ENCODE measurements around the gene RCBTB2.
"Not testable (repeated sequence)": the region's sequence is repeated elsewhere in the genome, so short reads cannot be mapped to it uniquely, and the experiment has no call there.

Gene RCBTB2

GRCh38 chr13:48492470-48493065 lies 40.3 kb downstream of the RCBTB2 start:
- DNase-seq: no peak

GRCh38 chr13:48492096-48492440 lies 40.8 kb downstream of the RCBTB2 start:
- no peak for DNase-seq

- no peak for DNase-seq
These were observed 41.3 kb downstream of the RCBTB2 start for GRCh38 chr13:48491423-48492095.

GRCh38 chr13:48490241-48490640 lies 42.6 kb downstream of the RCBTB2 start:
- DNase-seq: no peak

GRCh38 chr13:48489666-48490065 lies 43.2 kb downstream of the RCBTB2 start:
- DNase-seq: no peak

GRCh38 chr13:48488995-48489394 lies 43.9 kb downstream of the RCBTB2 start:
- no peak for DNase-seq

GRCh38 chr13:48487968-48488367 lies 44.9 kb downstream of the RCBTB2 start:
- DNase-seq: no peak

- no peak for DNase-seq
These were observed 46.0 kb downstream of the RCBTB2 start for GRCh38 chr13:48486836-48487235.

GRCh38 chr13:48486362-48486761 lies 46.5 kb downstream of the RCBTB2 start:
- DNase-seq: no peak

GRCh38 chr13:48485432-48485831 lies 47.4 kb downstream of the RCBTB2 start:
- no peak for DNase-seq

- no peak for DNase-seq
These were observed 49.3 kb downstream of the RCBTB2 start for GRCh38 chr13:48483575-48483974.

- no peak for DNase-seq
These were observed 54.5 kb downstream of the RCBTB2 start for GRCh38 chr13:48478391-48478790.

GRCh38 chr13:48477191-48477855 lies 55.6 kb downstream of the RCBTB2 start:
- no peak for DNase-seq

GRCh38 chr13:48476686-48477085 lies 56.2 kb downstream of the RCBTB2 start:
- DNase-seq: no peak

GRCh38 chr13:48476215-48476614 lies 56.7 kb downstream of the RCBTB2 start:
- DNase-seq: no peak

GRCh38 chr13:48475230-48475629 lies 57.6 kb downstream of the RCBTB2 start:
- no peak for DNase-seq

GRCh38 chr13:48457578-48458242 lies 75.2 kb downstream of the RCBTB2 start:
- no peak for DNase-seq

- DNase-seq: no peak
These were observed 76.3 kb downstream of the RCBTB2 start for GRCh38 chr13:48456546-48456945.

GRCh38 chr13:48451196-48451595 lies 81.7 kb downstream of the RCBTB2 start:
- DNase-seq: not testable (repeated sequence)

- no peak for DNase-seq
These were observed 83.2 kb downstream of the RCBTB2 start for GRCh38 chr13:48449656-48450055.

- DNase-seq: no peak
These were observed 83.8 kb downstream of the RCBTB2 start for GRCh38 chr13:48448959-48449614.

- no peak for DNase-seq
These were observed 84.5 kb downstream of the RCBTB2 start for GRCh38 chr13:48448285-48448958.

GRCh38 chr13:48446464-48446863 lies 86.4 kb downstream of the RCBTB2 start:
- DNase-seq: no peak

All from NCI-H187 treated with DMSO at 0.1 percent for 48 hours (cell line).